ENCODE measurements around the gene CNNM2.

Gene CNNM2

DNA sequence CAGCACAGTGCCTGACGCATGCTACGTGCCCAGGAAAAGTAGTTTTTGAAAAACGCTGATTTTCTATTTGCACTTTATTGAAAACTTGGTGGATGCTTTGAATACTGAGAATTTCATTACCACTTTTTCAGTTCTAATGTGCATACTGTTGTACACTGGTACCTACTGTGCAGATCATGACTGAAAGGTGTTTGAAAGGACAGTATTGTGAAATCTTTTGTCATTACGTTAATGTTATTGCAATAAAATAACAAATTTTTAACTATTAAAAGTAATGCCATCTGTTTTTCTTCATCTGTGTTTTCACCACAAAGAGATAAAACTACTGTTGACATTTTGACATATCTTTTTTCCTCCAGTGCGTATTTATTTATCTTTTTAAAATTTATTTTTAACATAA is 42.1 kb downstream of the CNNM2 start:
- no peak for DNase-seq (ENCODE audit: low read depth in 1 of 2, low spot score in 1 of 2)
- no peak for TF ChIP-seq POLR2AphosphoS5 (IDR thresholded peaks at IDR 0.05; ENCODE audit: low read depth)
- TF ChIP-seq, protein P1, sequence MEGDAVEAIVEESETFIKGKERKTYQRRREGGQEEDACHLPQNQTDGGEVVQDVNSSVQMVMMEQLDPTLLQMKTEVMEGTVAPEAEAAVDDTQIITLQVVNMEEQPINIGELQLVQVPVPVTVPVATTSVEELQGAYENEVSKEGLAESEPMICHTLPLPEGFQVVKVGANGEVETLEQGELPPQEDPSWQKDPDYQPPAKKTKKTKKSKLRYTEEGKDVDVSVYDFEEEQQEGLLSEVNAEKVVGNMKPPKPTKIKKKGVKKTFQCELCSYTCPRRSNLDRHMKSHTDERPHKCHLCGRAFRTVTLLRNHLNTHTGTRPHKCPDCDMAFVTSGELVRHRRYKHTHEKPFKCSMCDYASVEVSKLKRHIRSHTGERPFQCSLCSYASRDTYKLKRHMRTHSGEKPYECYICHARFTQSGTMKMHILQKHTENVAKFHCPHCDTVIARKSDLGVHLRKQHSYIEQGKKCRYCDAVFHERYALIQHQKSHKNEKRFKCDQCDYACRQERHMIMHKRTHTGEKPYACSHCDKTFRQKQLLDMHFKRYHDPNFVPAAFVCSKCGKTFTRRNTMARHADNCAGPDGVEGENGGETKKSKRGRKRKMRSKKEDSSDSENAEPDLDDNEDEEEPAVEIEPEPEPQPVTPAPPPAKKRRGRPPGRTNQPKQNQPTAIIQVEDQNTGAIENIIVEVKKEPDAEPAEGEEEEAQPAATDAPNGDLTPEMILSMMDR (IDR thresholded peaks at IDR 0.05; ENCODE audit: insufficient read depth, low read length): no peak
- TF ChIP-seq, protein P2, sequence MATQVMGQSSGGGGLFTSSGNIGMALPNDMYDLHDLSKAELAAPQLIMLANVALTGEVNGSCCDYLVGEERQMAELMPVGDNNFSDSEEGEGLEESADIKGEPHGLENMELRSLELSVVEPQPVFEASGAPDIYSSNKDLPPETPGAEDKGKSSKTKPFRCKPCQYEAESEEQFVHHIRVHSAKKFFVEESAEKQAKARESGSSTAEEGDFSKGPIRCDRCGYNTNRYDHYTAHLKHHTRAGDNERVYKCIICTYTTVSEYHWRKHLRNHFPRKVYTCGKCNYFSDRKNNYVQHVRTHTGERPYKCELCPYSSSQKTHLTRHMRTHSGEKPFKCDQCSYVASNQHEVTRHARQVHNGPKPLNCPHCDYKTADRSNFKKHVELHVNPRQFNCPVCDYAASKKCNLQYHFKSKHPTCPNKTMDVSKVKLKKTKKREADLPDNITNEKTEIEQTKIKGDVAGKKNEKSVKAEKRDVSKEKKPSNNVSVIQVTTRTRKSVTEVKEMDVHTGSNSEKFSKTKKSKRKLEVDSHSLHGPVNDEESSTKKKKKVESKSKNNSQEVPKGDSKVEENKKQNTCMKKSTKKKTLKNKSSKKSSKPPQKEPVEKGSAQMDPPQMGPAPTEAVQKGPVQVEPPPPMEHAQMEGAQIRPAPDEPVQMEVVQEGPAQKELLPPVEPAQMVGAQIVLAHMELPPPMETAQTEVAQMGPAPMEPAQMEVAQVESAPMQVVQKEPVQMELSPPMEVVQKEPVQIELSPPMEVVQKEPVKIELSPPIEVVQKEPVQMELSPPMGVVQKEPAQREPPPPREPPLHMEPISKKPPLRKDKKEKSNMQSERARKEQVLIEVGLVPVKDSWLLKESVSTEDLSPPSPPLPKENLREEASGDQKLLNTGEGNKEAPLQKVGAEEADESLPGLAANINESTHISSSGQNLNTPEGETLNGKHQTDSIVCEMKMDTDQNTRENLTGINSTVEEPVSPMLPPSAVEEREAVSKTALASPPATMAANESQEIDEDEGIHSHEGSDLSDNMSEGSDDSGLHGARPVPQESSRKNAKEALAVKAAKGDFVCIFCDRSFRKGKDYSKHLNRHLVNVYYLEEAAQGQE (IDR thresholded peaks at IDR 0.05; ENCODE audit: insufficient replicate concordance, low read depth): no peak
- no peak for TF ChIP-seq SPI1 (IDR thresholded peaks at IDR 0.05; ENCODE audit: borderline replicate concordance, low read depth)
- no peak for TF ChIP-seq GABPA (IDR thresholded peaks at IDR 0.05; ENCODE audit: low read depth)
- Histone ChIP-seq H3K4me3 (replicated peaks; ENCODE audit: insufficient read depth, low read length) (no peak overlapping the region), H3K27me3 (ENCODE audit: insufficient read depth, poor library complexity, severe bottlenecking) (no peaks in the 10 kb centered on the region), H3K27ac (replicated peaks) (no peak overlapping the region)

DNA sequence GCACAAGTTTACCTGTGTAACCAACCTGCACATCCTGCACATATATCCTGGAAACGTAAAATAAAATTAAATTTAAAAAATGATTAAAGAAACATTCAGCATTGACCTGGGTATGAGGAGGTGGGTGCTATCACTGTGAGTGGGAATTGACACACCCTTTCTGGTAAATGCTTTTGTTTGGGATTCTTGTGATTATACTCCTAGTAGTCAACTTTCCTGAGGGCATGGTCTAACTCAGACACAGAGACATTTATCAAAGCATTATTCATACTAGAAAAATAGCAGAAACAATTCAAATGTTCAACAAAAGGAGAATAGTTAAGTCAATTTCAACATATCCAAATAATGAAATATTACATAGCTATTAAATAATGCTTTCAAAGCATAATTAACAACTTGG is 44.2 kb downstream of the CNNM2 start:
- no peak overlapping the region for H3K4me3 ChIP-seq (replicated peaks; ENCODE audit: insufficient read depth, low read length)
- TF ChIP-seq SPI1 (IDR thresholded peaks at IDR 0.05; ENCODE audit: borderline replicate concordance, low read depth) (no peak), GABPA (IDR thresholded peaks at IDR 0.05; ENCODE audit: low read depth) (no peak), POLR2AphosphoS5 (IDR thresholded peaks at IDR 0.05; ENCODE audit: low read depth) (no peak)
- TF ChIP-seq, protein P1 (IDR thresholded peaks at IDR 0.05; ENCODE audit: insufficient read depth, low read length): no peak
- TF ChIP-seq, protein P2 (IDR thresholded peaks at IDR 0.05; ENCODE audit: insufficient replicate concordance, low read depth): no peak
- no peaks in the 10 kb centered on the region for H3K27me3 ChIP-seq (ENCODE audit: insufficient read depth, poor library complexity, severe bottlenecking)
- no peak for DNase-seq (ENCODE audit: low read depth in 1 of 2, low spot score in 1 of 2)
- no peak overlapping the region for H3K27ac ChIP-seq (replicated peaks)

DNA sequence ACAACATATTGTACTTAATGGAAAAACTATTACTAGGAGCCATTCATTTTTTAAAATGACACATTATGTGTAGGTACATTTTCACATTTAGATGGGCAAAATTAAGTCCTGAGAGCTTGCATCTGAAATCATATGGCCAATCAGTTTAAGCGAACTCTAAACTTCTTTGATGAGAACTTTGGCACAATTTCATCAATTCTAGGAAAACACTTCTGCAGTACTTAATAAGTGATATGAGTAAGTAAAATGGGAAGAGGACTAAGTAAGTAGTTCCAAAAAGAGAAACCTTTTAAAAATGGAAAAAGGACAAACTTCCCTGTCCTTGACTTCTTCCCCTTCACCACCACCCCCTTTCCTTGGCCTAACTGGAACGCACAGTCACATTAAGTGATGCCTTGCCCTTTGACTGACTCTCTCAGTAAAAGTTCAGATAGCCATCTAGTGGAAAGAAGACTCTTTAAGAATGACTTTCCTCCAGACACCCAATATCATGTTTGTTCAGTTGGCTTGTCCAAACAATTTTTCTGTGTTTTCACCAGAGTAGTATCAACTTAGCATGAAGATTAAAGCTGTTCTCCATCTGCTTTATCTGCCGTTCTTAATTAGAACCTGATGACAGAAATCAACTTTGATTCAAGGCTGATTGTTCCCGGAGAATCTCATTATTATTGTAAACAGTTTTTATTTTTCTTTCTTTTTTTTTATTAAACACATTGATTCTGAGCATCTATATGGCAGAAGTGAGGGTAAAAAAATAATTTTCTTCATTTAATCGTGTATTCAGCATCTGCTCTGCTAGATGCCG is 45.1 kb downstream of the CNNM2 start:
- DNase-seq (ENCODE audit: low read depth in 1 of 2, low spot score in 1 of 2): no peak
- TF ChIP-seq, protein P1 (IDR thresholded peaks at IDR 0.05; ENCODE audit: insufficient read depth, low read length): no peak
- no peak for TF ChIP-seq POLR2AphosphoS5 (IDR thresholded peaks at IDR 0.05; ENCODE audit: low read depth)
- TF ChIP-seq GABPA (IDR thresholded peaks at IDR 0.05; ENCODE audit: low read depth): no peak
- TF ChIP-seq SPI1 (IDR thresholded peaks at IDR 0.05; ENCODE audit: borderline replicate concordance, low read depth): no peak
- TF ChIP-seq, protein P2 (IDR thresholded peaks at IDR 0.05; ENCODE audit: insufficient replicate concordance, low read depth): no peak
- Histone ChIP-seq H3K27ac (replicated peaks) (no peak overlapping the region), H3K27me3 (ENCODE audit: insufficient read depth, poor library complexity, severe bottlenecking) (no peaks in the 10 kb centered on the region), H3K4me3 (replicated peaks; ENCODE audit: insufficient read depth, low read length) (no peak overlapping the region)
